ENCODE data around the gene LDLRAD4.

LDLRAD4 gene

DNA sequence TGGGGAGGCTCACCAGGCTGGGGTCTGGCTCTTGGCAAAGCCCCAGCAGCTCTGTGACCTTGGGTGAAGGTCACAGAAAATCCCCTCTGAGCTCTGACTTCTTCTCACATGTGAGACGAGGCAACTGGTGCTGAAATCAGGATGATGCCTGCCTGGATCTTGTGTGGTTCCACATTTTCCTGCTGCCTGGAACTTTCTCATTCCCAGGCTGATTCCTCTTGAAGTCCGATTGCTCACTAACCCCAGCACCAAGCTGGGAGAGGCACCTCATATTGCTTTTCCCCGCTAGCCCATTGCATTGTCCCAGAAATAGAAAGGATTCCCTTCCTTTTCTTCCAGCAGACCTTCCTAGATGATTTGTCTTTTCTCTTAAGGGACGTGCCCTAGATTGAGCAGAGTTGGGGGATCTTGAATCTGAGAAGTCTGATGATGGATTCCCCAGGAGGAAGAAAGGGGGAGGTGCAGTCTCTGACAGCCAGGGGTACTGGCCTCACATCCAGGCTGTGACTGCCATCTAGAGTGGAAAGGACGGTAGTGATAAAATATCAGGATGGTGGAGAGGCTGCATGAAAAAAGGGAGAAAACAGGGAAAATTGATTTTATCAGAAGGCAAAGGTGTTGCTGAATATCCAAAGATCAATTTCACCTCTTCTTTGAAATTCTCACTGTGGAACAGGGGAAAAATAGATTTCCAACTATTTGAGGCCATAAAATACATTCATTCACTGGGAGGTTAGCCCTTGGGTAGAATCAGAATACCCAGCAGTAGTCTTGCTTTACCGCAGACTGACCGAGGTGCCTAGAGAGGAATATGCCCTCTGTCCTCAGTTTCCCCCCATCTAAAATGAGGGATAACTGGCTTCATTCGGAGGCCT is 411.5 kb downstream of the LDLRAD4 start:
- H3K4me1 ChIP-seq (ENCODE audit: control insufficient read depth in 5 of 5, insufficient read depth in 5 of 5, low read length in 5 of 5) = peaks cover 0 to 6% (median 3%) of the 10 kb centered on the region in 5 donors
- H3K36me3 ChIP-seq (ENCODE audit: control insufficient read depth in 5 of 5, insufficient read depth in 5 of 5, low read length in 5 of 5) = peaks cover 0 to 9% (median 0%) of the 10 kb centered on the region in 5 donors
- no peak overlapping the region for H3K9ac ChIP-seq (ENCODE audit: low read length in 5 of 5)
- no peak overlapping the region for H3K27ac ChIP-seq (ENCODE audit: low read depth, low read length)
- H3K9me3 ChIP-seq (ENCODE audit: control insufficient read depth in 5 of 5, low read length in 5 of 5) = peaks cover 0 to 3% (median 0%) of the 10 kb centered on the region in 5 donors
- H3K4me3 ChIP-seq (ENCODE audit: low read depth in 1 of 5, low read length in 5 of 5) = no peak overlapping the region
- no peaks in the 10 kb centered on the region for H3K27me3 ChIP-seq (ENCODE audit: control insufficient read depth in 5 of 5, insufficient read depth in 4 of 5, low read length in 5 of 5)

DNA sequence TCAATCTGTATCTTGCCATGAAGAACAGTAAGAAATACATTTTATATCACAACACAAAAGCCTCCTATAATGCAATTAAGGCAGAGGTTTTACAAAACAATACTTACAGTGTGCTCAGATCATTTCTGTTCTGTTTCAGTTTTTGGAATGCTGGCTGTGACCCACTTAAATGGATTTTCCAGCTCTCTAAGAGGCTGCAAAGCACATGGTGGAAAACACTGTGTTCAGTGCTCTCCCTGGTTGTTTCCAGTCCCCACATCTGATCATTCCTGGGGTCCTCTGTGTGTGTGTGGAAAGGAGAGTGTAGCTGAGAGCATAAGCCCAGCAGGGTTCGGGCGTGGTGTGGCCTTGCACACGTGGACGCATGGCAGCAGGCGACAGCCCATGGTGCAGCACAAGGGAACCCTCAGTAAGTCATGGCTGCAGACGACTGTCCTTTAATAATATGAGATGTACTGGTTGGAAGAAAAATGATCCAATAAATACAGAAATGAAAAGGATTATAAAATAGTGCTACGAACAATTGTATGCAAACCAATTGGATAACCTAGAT is 412.2 kb downstream of the LDLRAD4 start:
- no peak overlapping the region for H3K4me3 ChIP-seq (ENCODE audit: low read depth in 1 of 5, low read length in 5 of 5)
- no peak overlapping the region for H3K27ac ChIP-seq (ENCODE audit: low read depth, low read length)
- H3K27me3 ChIP-seq (ENCODE audit: control insufficient read depth in 5 of 5, insufficient read depth in 4 of 5, low read length in 5 of 5) = no peaks in the 10 kb centered on the region
- peaks cover 0 to 6% (median 3%) of the 10 kb centered on the region in 5 donors for H3K4me1 ChIP-seq (ENCODE audit: control insufficient read depth in 5 of 5, insufficient read depth in 5 of 5, low read length in 5 of 5)
- no peak overlapping the region for H3K9ac ChIP-seq (ENCODE audit: low read length in 5 of 5)
- H3K36me3 ChIP-seq (ENCODE audit: control insufficient read depth in 5 of 5, insufficient read depth in 5 of 5, low read length in 5 of 5) = peaks cover 0 to 9% (median 0%) of the 10 kb centered on the region in 5 donors
- H3K9me3 ChIP-seq (ENCODE audit: control insufficient read depth in 5 of 5, low read length in 5 of 5) = peaks cover 0 to 3% (median 0%) of the 10 kb centered on the region in 5 donors

DNA sequence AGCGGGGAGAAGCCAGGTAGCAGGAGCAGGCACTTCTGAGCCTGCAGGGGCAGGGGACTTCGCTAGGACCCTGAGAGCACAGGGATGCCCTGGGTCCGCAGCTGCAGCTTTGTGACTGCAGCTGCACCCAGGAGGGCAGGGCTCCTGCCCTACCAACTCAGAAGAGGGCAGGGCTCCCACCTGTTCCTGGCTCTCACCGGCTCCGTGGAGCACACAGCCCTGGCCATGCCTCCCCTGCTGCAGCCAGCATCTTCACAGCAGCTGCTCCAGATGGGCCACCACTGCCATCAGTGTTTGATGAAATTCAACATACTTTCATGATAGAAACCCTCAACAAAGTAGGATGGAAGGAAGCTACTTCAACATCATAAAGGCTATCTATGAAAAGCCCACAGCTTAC is 415.1 kb downstream of the LDLRAD4 start:
- Histone ChIP-seq H3K36me3 (ENCODE audit: control insufficient read depth in 5 of 5, insufficient read depth in 5 of 5, low read length in 5 of 5) (peaks cover 0 to 4% (median 0%) of the 10 kb centered on the region in 5 donors), H3K4me1 (ENCODE audit: control insufficient read depth in 5 of 5, insufficient read depth in 5 of 5, low read length in 5 of 5) (peaks cover 0 to 6% (median 3%) of the 10 kb centered on the region in 5 donors), H3K9me3 (ENCODE audit: control insufficient read depth in 5 of 5, low read length in 5 of 5) (peaks cover 0 to 3% (median 0%) of the 10 kb centered on the region in 5 donors), H3K27ac (ENCODE audit: low read depth, low read length) (no peak overlapping the region), H3K27me3 (ENCODE audit: control insufficient read depth in 5 of 5, insufficient read depth in 4 of 5, low read length in 5 of 5) (no peaks in the 10 kb centered on the region), H3K9ac (ENCODE audit: low read length in 5 of 5) (no peak overlapping the region), H3K4me3 (ENCODE audit: low read depth in 1 of 5, low read length in 5 of 5) (no peak overlapping the region)

DNA sequence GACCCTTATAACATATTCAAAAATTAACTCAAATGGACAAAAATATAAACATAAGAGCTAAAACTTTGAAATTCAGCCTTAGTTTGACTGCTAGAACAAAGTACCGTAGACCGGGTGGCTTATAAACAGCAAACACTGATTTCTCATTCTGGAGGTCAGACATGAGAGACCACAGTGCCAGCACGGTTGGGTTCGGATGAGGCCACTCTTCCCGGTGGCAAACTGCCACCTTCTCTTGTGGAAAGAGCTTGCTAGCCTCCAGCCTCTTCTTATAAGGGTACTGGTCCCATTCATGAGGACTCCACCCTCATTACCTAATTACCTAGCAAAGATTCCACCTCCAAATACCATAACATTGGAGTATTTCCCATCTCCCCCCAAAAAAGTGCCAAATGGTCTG is 416.5 kb downstream of the LDLRAD4 start:
- Histone ChIP-seq H3K27me3 (ENCODE audit: control insufficient read depth in 5 of 5, insufficient read depth in 4 of 5, low read length in 5 of 5) (no peaks in the 10 kb centered on the region), H3K9me3 (ENCODE audit: control insufficient read depth in 5 of 5, low read length in 5 of 5) (peaks cover 0 to 3% (median 0%) of the 10 kb centered on the region in 5 donors), H3K27ac (ENCODE audit: low read depth, low read length) (no peak overlapping the region), H3K4me1 (ENCODE audit: control insufficient read depth in 5 of 5, insufficient read depth in 5 of 5, low read length in 5 of 5) (peaks cover 0 to 3% (median 1%) of the 10 kb centered on the region in 5 donors), H3K4me3 (ENCODE audit: low read depth in 1 of 5, low read length in 5 of 5) (no peak overlapping the region), H3K9ac (ENCODE audit: low read length in 5 of 5) (no peak overlapping the region), H3K36me3 (ENCODE audit: control insufficient read depth in 5 of 5, insufficient read depth in 5 of 5, low read length in 5 of 5) (peaks cover 0 to 4% (median 0%) of the 10 kb centered on the region in 5 donors)

DNA sequence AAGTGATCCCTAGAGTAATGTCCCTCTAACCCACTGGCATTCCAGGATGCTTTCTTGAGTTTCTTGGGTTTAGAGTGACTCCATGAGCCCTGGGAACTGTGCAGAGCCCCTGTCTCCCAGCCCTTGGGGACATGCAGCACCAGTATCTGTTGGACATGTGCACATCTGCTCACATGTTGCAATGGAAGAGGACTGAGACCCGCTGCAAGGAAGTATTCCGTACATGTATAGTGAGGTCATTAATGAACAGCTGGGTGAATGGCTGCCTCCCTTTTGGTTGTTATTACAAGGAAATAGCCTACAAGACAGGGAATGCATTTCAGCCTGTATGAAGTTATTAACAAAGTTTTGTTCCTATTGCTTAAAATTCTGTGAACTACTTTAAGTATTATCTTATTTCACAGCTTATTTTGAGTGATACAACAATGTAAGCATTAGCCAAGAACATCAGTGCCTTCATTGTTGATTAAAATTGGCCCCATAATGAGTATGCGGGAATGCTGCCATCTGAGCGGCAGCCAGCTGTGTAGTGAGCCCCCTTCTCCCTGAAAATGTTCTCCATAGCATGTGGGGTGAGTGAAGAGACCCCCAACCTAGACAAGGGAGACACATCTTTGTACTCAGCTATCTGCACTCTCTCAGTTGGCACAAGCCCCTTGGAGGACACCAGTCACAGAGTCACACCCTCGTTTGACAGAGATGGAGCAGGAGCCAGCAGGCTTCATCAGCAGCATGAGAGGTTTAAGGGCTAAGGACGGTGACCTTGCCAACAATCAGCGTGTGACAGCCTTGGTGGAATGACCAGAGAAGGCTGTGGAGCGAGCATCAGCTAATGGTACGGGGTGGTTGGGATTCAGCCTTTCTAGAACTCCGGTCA is 420.4 kb downstream of the LDLRAD4 start:
- Histone ChIP-seq H3K27ac (ENCODE audit: low read depth, low read length) (no peak overlapping the region), H3K4me3 (ENCODE audit: low read depth in 1 of 5, low read length in 5 of 5) (no peak overlapping the region), H3K9me3 (ENCODE audit: control insufficient read depth in 5 of 5, low read length in 5 of 5) (no peaks in the 10 kb centered on the region), H3K27me3 (ENCODE audit: control insufficient read depth in 5 of 5, insufficient read depth in 4 of 5, low read length in 5 of 5) (no peaks in the 10 kb centered on the region), H3K36me3 (ENCODE audit: control insufficient read depth in 5 of 5, insufficient read depth in 5 of 5, low read length in 5 of 5) (no peaks in the 10 kb centered on the region), H3K9ac (ENCODE audit: low read length in 5 of 5) (no peak overlapping the region), H3K4me1 (ENCODE audit: control insufficient read depth in 5 of 5, insufficient read depth in 5 of 5, low read length in 5 of 5) (peaks cover 0 to 19% (median 14%) of the 10 kb centered on the region in 5 donors)

DNA sequence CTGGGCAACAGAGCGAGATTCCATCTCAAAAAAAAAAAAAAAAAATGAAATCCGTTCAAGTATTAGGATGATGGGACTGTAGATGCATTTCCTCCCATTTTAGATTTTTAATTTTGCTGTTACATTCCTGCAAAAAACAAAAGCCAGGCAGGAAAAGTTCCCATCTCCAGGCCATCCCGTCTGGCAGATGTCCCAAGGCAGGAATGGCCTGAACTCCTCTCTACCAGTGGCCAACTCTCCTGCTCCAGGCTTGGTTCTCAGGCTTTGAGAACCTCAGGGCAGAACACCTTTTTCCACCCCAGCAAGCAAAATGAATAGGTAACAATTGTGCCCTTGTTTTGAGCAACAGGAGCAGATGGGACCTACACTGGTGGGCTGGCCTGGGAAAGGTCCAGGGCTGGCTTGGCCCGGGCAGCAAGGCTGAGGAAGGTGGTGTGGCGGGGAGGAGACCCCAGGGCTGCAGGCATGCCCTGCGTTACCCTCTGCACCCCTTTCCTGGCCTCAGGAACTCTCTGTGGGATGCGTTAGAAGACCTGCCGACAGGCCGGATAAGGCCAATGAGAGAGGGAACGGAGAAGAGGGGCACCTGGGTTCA is 421.8 kb downstream of the LDLRAD4 start:
- Histone ChIP-seq H3K27me3 (ENCODE audit: control insufficient read depth in 5 of 5, insufficient read depth in 4 of 5, low read length in 5 of 5) (no peaks in the 10 kb centered on the region), H3K36me3 (ENCODE audit: control insufficient read depth in 5 of 5, insufficient read depth in 5 of 5, low read length in 5 of 5) (peaks cover 0 to 6% (median 5%) of the 10 kb centered on the region in 5 donors), H3K27ac (ENCODE audit: low read depth, low read length) (no peak overlapping the region), H3K9me3 (ENCODE audit: control insufficient read depth in 5 of 5, low read length in 5 of 5) (no peaks in the 10 kb centered on the region), H3K4me3 (ENCODE audit: low read depth in 1 of 5, low read length in 5 of 5) (no peak overlapping the region), H3K4me1 (ENCODE audit: control insufficient read depth in 5 of 5, insufficient read depth in 5 of 5, low read length in 5 of 5) (peaks cover 0 to 19% (median 13%) of the 10 kb centered on the region in 5 donors), H3K9ac (ENCODE audit: low read length in 5 of 5) (no peak overlapping the region)

DNA sequence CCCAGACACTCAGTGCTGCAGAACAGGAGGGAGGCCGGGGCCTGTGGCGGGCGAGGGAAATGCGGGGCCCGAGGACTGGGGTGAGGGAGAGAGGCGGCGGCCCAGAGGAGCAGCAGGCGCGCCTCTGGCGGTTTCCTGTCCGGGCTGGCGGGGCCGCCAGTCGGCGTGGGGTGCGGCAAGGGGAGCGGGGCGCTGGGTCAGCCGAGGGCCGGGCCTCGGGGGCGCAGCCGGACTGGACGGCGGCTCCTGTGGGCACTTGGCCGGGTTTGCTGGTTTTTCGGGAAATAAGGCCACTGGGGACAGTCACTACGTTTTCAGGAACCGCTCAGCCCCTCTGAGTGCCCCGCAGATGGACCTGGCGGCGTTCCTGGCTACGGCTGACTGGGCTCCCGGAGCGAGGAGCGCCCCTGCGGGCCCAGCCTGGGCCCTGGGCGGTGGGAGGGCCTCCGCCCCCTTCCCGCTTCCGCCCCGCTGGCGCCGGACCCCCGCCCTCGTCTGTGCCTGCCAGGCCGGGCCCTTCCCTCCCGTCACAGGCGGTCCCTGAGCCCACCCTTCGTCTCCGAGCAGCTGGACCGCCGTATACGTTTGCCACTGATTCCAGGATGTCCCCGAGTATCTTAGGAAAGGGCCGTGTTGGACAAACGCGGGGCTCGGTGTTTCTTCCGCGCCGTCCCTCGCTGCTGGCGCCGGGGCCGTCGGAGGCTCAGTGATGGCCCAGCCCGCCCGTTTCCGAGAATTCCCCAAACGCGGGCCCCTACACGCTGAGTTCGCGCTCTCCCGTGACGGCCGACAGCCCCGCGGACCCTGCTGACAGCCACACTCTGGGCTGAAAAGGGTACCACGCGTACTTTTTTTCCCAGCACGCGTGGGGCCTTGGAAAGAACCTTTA is 423.2 kb downstream of the LDLRAD4 start:
- peak overlapping the region; percentile 30 for H3K27ac ChIP-seq (ENCODE audit: low read depth, low read length)
- H3K9me3 ChIP-seq (ENCODE audit: control insufficient read depth in 5 of 5, low read length in 5 of 5) = no peaks in the 10 kb centered on the region
- H3K9ac ChIP-seq (ENCODE audit: low read length in 5 of 5) = peak overlapping the region in 4 of 5 donors; percentile 56 to 77 (median 70)

DNA sequence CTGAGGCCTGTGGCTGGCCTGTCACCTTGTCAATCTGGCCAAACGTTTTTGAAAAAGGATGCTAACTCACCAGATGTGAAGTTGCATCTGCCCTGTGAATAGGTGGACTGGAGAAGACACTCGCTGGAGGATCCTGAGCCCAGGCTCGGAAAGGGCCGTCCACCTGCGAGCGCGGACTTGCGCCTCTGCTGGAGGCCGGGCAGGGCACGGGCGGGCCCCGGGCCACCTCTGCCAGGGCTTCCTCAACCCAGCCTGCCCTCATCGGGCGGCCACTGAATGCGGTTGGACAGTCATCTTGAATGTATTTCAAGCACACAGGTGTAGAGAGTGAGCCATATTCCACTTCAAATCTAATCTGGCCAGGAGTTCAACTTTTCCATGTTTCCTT is 423.9 kb downstream of the LDLRAD4 start:
- H3K36me3 ChIP-seq (ENCODE audit: control insufficient read depth in 5 of 5, insufficient read depth in 5 of 5, low read length in 5 of 5) = peaks cover 0 to 13% (median 12%) of the 10 kb centered on the region in 5 donors
- no peaks in the 10 kb centered on the region for H3K9me3 ChIP-seq (ENCODE audit: control insufficient read depth in 5 of 5, low read length in 5 of 5)
- H3K4me3 ChIP-seq (ENCODE audit: low read depth in 1 of 5, low read length in 5 of 5) = peak overlapping the region in 4 of 5 donors; percentile 53 to 65 (median 56)
- H3K4me1 ChIP-seq (ENCODE audit: control insufficient read depth in 5 of 5, insufficient read depth in 5 of 5, low read length in 5 of 5) = peaks cover 0 to 19% (median 13%) of the 10 kb centered on the region in 5 donors
- peak overlapping the region in 2 of 5 donors; percentile 76 to 77 for H3K9ac ChIP-seq (ENCODE audit: low read length in 5 of 5)
- H3K27me3 ChIP-seq (ENCODE audit: control insufficient read depth in 5 of 5, insufficient read depth in 4 of 5, low read length in 5 of 5) = no peaks in the 10 kb centered on the region
- no peak overlapping the region for H3K27ac ChIP-seq (ENCODE audit: low read depth, low read length)

More for the DNA sequence above, 423.2 kb downstream of the LDLRAD4 start:
- Histone ChIP-seq H3K36me3 (ENCODE audit: control insufficient read depth in 5 of 5, insufficient read depth in 5 of 5, low read length in 5 of 5) (peaks cover 0 to 13% (median 8%) of the 10 kb centered on the region in 5 donors), H3K27me3 (ENCODE audit: control insufficient read depth in 5 of 5, insufficient read depth in 4 of 5, low read length in 5 of 5) (no peaks in the 10 kb centered on the region), H3K4me3 (ENCODE audit: low read depth in 1 of 5, low read length in 5 of 5) (peak overlapping the region in 4 of 5 donors; percentile 53 to 65 (median 56)), H3K4me1 (ENCODE audit: control insufficient read depth in 5 of 5, insufficient read depth in 5 of 5, low read length in 5 of 5) (peaks cover 0 to 19% (median 13%) of the 10 kb centered on the region in 5 donors)
